ENCODE data around the gene NPC1.
A peak's percentile ranks its signal among the peaks of the same experiment; 100 is the strongest.
"Not testable (repeated sequence)": the region's sequence is repeated elsewhere in the genome, so short reads cannot be mapped to it uniquely, and the experiment has no call there.

The NPC1 gene

DNA sequence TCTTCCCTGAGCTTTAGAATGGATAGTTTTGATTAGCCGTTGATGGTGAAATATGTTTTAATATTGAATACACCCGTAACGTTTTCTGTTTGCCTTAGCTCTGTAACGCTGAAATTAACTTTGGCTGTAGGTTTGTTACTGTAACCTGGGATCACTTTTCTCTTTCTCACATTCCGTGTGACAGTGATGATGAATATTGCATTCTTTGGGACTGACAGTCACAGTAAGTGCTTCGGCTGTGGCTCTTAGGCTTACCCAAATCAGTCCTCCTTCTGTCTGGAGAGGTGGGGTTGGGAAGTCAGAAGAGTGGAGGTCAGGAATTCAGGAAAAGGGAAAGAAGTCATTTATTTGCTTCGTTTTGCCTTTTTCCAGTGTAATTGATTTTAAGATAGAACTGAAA is 65.0 kb downstream of the NPC1 start:
- DNase-seq (ENCODE audit: low read depth) = no peak
- TF ChIP-seq POLR2A (IDR thresholded peaks at IDR 0.05; ENCODE audit: extremely low read depth, insufficient read length) (no peak), MAX (IDR thresholded peaks at IDR 0.05; ENCODE audit: low read depth, low read length) (no peak), MYC (IDR thresholded peaks at IDR 0.05; ENCODE audit: low read depth, low read length) (no peak)
- TF ChIP-seq, protein P1, sequence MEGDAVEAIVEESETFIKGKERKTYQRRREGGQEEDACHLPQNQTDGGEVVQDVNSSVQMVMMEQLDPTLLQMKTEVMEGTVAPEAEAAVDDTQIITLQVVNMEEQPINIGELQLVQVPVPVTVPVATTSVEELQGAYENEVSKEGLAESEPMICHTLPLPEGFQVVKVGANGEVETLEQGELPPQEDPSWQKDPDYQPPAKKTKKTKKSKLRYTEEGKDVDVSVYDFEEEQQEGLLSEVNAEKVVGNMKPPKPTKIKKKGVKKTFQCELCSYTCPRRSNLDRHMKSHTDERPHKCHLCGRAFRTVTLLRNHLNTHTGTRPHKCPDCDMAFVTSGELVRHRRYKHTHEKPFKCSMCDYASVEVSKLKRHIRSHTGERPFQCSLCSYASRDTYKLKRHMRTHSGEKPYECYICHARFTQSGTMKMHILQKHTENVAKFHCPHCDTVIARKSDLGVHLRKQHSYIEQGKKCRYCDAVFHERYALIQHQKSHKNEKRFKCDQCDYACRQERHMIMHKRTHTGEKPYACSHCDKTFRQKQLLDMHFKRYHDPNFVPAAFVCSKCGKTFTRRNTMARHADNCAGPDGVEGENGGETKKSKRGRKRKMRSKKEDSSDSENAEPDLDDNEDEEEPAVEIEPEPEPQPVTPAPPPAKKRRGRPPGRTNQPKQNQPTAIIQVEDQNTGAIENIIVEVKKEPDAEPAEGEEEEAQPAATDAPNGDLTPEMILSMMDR (IDR thresholded peaks at IDR 0.05; ENCODE audit: low read depth, low read length) = no peak
- H3K4me3 ChIP-seq (ENCODE audit: low read depth, low read length) = no peak overlapping the region

DNA sequence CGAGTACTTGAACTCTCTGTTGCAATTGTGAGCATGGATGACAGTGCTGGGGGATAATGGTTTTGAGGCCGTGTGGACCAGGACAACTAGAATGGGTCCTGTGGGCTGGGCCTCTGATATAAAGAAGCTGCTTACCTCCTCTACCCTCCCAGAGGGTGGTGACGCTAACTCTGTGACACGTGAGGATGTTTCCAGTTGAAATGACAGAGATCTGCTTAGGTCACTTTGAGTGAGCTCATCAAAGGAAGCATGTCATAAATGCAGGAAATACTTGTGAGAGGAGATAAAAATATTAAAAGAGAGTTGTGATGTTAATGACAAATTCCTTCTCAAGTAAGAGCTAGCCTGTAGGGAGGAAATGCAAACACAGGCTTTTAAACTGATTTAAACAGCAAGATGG is 66.6 kb downstream of the NPC1 start:
- no peak for DNase-seq (ENCODE audit: low read depth)
- TF ChIP-seq, protein P1 (IDR thresholded peaks at IDR 0.05; ENCODE audit: low read depth, low read length) = no peak
- TF ChIP-seq MYC (IDR thresholded peaks at IDR 0.05; ENCODE audit: low read depth, low read length) (no peak), POLR2A (IDR thresholded peaks at IDR 0.05; ENCODE audit: extremely low read depth, insufficient read length) (no peak), MAX (IDR thresholded peaks at IDR 0.05; ENCODE audit: low read depth, low read length) (no peak)
- no peak overlapping the region for H3K4me3 ChIP-seq (ENCODE audit: low read depth, low read length)

DNA sequence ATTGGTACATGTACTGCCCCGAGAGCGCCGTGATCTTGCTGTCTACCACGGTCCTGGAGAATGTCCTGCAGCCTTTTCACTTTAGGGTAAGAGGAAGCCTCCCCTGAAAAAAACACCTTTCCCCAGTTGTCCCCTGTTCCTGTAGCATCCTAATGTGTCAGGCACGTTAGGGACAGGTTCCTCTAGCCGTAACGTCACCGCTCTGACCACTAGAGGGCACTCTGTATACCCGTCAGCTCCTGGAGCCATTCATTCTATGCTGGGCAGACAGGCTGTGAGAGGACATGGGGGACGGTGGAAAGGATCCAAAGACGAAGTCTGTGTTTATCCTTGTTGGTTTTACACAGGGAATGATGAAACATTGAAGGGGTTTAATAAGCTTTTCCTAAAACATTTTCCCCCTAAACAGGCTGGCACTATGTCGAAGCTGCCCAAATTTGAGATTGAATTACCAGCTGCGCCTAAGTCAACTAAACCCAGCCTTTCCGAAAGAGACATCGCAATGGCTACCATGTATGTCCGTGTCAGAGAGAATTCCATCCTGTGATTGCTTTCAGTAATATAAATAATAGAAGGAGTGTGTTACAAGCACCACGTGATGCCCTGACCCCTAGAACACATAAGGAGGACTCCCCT is 70.3 kb downstream of the NPC1 start:
- peak; percentile 75 for DNase-seq (ENCODE audit: low read depth)
- no peak for TF ChIP-seq POLR2A (IDR thresholded peaks at IDR 0.05; ENCODE audit: extremely low read depth, insufficient read length)
- TF ChIP-seq, protein P1 (IDR thresholded peaks at IDR 0.05; ENCODE audit: low read depth, low read length) = peak; percentile 87
- H3K4me3 ChIP-seq (ENCODE audit: low read depth, low read length) = no peak overlapping the region

- TF ChIP-seq, protein P1 (IDR thresholded peaks at IDR 0.05; ENCODE audit: low read depth, low read length) = no peak
- TF ChIP-seq MYC (IDR thresholded peaks at IDR 0.05; ENCODE audit: low read depth, low read length) (no peak), POLR2A (IDR thresholded peaks at IDR 0.05; ENCODE audit: extremely low read depth, insufficient read length) (no peak), MAX (IDR thresholded peaks at IDR 0.05; ENCODE audit: low read depth, low read length) (no peak)
- DNase-seq (ENCODE audit: low read depth) = no peak
- no peak overlapping the region for H3K4me3 ChIP-seq (ENCODE audit: low read depth, low read length)
Measured at GRCh38 chr18:23512641-23513040, 73.7 kb downstream of the NPC1 start.

- DNase-seq (ENCODE audit: low read depth); H3K4me3 ChIP-seq (ENCODE audit: low read depth, low read length): not testable (repeated sequence)
Measured at GRCh38 chr18:23512216-23512615, 74.1 kb downstream of the NPC1 start.

- H3K4me3 ChIP-seq (ENCODE audit: low read depth, low read length); DNase-seq (ENCODE audit: low read depth): not testable (repeated sequence)
Measured at GRCh38 chr18:23510923-23511322, 75.4 kb downstream of the NPC1 start.

GRCh38 chr18:23506393-23506792 is 79.9 kb downstream of the NPC1 start:
- no peak overlapping the region for H3K4me3 ChIP-seq (ENCODE audit: low read depth, low read length)
- no peak for DNase-seq (ENCODE audit: low read depth)
- no peak for TF ChIP-seq MYC (IDR thresholded peaks at IDR 0.05; ENCODE audit: low read depth, low read length)

DNA sequence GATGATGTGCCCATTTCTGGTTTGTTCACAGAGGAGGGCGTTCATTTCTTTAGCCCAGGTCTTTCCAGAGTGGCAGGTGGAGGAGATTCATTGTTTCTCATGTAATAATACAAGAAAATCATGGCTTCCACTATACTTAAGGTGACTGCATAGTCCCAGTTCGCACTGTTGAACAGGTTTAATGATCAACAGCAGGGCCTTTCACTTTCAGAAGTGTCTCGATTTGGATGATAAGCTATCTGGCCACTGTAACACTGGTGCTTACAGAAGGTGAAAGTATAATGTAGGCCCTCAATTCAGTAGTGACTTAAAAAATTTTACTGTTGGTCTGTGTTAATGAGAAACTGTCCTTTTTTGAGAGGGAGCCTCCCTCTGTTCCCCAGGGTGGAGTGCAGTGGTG is 81.6 kb downstream of the NPC1 start:
- H3K4me3 ChIP-seq (ENCODE audit: low read depth, low read length) = peak overlapping the region; percentile 67
- DNase-seq (ENCODE audit: low read depth) = no peak
- TF ChIP-seq, protein P1 (IDR thresholded peaks at IDR 0.05; ENCODE audit: low read depth, low read length) = no peak
- TF ChIP-seq POLR2A (IDR thresholded peaks at IDR 0.05; ENCODE audit: extremely low read depth, insufficient read length) (no peak), MYC (IDR thresholded peaks at IDR 0.05; ENCODE audit: low read depth, low read length) (no peak), MAX (IDR thresholded peaks at IDR 0.05; ENCODE audit: low read depth, low read length) (no peak)
